CD4-positive, alpha-beta T cell treated with Interleukin-4 for 1 hour (primary cell): ENCODE data around the gene DTNBP1.

Source experiments
- DNase-seq, 2 donors: peaks; one replicate each; pipeline ENCODE4 v3.0.0-alpha.2; 2020 to 2022

Gene DTNBP1

GRCh38 chr6:15500078-15500740 lies 162.6 kb downstream of the DTNBP1 start:
- DNase-seq: no peak

- no peak for DNase-seq
Observed at GRCh38 chr6:15499591-15499990, 163.2 kb downstream of the DTNBP1 start.

DNA sequence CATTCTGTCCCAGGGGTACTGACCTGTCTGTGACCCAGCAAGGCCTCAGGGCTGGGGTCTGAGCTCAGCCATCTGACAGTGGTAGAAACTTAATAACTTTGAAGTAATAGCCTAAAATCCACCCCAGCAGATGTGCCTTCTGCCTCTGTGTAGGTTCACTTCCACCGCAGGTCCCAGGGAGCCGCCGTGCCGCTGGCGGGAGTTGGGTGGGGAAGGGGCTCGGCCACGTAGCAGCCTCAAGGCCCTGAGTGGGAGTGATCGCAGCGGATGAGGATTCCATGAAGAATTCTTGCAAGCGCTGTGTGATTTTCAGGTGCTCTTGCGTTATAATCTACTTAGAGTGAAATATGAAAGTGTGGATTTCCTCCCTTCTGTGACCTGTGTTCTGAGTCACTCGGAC lies 163.7 kb downstream of the DTNBP1 start:
- DNase-seq: no peak

GRCh38 chr6:15498640-15499039 lies 164.2 kb downstream of the DTNBP1 start:
- no peak for DNase-seq

DNA sequence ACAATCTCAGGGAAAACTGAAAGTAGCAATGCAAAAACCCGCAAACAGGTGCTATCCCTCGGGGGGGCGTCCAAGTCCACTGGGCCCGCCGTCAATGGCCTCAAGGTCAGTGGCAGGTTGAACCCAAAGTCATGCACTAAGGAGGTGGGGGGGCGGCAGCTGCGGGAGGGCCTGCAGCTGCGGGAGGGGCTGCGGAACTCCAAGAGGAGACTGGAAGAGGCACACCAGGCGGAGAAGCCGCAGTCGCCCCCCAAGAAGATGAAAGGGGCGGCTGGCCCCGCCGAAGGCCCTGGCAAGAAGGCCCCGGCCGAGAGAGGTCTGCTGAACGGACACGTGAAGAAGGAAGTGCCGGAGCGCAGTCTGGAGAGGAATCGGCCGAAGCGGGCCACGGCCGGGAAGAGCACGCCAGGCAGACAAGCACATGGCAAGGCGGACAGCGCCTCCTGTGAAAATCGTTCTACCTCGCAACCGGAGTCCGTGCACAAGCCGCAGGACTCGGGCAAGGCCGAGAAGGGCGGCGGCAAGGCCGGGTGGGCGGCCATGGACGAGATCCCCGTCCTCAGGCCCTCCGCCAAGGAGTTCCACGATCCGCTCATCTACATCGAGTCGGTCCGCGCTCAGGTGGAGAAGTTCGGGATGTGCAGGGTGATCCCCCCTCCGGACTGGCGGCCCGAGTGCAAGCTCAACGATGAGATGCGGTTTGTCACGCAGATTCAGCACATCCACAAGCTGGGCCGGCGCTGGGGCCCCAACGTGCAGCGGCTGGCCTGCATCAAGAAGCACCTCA lies 166.3 kb downstream of the DTNBP1 start:
- no peak for DNase-seq

- DNase-seq: no peak
Observed at GRCh38 chr6:15495375-15495901, 167.4 kb downstream of the DTNBP1 start.

DNA sequence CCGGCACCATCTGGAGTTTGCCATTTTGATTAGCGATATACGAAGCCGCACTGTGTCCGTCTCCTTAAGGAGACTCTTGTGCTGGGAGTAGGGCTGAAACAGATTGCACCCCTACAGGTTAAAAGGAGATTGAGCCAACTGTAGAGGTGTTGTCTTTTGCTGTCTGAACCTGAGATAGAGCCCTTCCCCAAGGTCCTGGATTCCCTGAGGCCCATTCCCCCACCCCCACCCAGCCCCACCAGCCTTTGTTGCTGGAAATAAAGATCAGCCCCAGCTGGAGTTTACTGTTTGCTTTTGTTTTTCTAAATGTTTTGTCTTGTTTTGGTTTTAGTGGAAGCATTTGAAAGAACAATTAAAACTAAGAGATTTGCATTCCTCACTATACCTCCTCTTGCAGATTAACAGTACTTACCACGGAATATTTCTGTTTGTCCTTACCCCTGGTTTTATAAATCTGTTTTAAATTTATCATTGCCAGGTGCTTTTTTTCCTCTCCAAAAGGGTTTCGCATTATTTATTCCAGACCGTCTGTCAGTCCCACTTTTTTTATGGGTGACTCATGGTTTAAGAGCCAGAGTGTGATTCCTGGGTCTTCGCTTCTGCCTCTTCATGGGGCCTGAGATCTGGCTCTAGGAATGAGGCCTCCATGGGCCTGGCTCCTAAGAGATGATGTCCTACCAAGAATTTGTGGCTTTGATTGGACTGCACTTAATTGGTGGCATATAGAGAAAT lies 169.2 kb downstream of the DTNBP1 start:
- no peak for DNase-seq

DNA sequence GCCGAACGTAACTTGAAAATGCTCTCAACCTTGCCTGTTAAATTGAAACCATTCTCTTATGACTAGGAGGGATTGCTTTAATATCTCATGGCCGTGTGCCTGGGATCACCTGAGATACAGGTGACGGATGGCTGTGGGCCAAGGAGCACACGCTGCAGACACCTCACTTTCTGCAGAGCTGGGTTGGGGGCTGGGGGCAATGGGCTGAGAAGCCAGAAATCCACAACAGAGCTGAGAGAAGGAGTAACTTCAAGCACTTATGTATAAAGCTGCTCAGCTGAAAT lies 170.9 kb downstream of the DTNBP1 start:
- no peak for DNase-seq

DNA sequence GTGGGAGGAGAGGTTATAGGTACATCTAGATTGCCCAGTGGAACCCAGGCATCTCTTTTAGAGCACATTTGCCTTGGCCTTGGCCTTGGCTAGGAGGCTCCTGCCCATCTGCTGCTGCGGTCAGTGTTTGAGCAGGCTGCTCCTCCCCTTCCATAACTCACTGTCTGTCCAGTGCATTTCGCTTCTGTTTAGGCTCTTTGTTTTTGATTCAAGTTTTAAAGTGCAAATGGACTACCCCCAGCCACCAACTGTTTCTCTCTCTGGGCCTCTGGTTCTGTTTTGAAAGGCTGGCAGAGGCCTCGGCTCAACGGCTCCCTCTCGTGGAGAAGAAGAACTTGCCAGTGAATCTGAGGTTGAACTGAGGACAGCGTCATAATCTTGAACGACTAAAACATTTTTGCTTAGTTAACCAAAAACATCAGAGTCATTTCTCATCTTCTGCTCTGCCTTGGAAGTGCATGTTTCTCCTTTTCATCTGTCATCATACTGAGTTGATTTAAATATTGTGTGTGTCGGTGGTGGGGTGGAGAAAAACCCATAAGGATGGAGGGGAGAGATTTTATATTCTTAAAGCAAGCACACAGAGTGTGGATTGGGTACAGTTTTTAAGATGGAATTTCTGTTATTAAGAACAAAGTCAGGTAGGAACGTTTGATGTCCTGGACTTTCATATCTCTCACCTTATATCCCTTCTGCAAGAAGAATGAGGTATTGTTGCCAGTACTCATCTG lies 171.4 kb downstream of the DTNBP1 start:
- peak; percentile 67 to 74 for DNase-seq

GRCh38 chr6:15490242-15491100 lies 172.4 kb downstream of the DTNBP1 start:
- no peak for DNase-seq

DNA sequence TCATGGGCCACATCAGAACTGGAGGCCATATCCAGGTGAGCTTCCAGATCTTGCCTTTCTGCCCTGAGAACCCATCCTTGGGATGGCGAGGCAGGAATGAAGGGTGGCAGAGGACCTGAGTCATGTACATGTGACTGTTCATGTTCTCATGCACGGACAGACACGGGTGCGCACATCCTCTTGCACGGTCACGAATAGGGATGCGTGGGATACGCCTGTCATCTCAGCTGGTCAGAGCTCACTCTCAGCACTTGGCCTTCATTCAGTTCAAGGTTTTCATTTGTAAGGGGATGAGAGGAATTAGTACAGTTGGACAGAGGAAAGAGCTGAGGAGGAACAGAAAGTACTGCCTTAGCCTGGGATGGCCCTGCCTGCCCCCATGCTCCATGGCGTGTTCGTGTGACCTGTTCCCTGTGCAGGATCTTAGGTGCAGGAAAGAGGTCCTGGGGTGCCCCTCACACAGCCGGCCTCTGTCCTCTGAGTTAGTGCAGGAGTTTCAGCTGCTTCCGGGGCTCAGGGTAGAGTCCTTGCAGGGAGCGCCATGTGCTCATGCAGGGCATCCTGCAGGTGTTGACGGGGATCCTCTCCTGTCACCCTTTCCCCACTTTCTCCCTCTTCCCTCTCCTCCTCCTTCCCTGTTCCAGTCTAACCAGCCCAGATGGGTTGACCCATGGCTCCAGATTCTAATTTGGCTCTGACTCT lies 173.4 kb downstream of the DTNBP1 start:
- DNase-seq: no peak

DNA sequence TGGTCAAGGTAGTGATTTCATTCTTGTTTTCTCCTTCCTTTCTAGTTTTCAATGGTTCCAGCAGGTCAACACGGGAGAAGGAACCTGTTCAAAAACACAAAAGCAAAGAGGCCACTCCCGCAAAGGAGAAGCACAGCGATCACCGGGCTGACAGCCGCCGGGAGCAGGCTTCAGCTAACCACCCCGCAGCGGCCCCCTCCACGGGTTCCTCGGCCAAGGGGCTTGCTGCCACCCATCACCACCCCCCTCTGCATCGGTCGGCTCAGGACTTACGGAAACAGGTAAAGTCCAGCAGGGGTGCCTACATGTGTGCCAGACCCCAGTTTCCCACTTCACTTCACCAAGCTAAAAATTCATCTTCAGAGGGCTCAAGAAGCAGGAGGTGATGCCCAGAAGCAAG lies 175.6 kb downstream of the DTNBP1 start:
- DNase-seq: no peak

GRCh38 chr6:15485936-15486335 lies 176.9 kb downstream of the DTNBP1 start:
- no peak for DNase-seq

GRCh38 chr6:15484821-15485220 lies 178.0 kb downstream of the DTNBP1 start:
- no peak for DNase-seq

GRCh38 chr6:15484140-15484539 lies 178.7 kb downstream of the DTNBP1 start:
- DNase-seq: no peak

GRCh38 chr6:15483060-15483459 lies 179.8 kb downstream of the DTNBP1 start:
- DNase-seq: no peak

DNA sequence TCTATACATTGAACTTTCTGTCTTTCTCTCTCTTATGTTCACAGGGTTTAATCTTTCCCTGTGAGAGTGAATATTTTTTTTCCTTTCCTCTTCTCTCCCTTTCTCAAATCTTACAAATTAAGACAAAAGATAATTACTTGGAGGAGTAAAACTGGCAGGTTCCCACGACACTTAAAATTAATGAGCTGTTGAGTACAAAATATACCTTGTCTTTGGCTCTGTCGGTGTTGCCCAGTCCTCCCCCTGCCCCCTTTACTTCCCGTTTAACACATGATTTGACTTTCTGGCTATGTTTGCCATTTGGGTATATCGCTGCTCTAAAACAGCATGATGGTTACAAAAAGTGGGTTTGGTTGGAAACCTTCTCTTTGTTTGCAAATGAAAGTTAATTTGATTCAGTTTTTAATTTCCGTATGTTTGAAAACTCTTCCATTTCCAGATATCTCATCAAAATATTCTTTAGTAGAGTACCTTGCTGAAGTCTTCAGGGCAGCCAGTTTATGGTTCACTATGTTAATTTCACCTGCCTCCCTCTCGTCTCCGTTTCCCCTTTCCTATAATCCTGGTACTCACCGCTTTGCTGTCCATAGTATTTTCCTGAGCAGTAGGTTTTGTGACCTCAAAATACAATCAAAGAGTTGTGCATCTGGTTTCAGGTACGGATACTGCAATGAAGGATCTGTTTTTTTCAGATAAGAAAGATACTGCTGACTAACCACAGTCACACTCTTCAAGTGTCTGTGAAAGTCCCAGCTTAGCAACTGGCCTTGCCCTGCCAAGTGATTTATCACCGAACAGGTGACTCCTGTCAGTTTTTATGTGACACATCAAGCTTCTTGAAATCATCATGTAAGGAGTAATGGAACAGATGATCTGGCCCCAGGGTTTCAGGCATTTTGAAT lies 181.2 kb downstream of the DTNBP1 start:
- DNase-seq: no peak

DNA sequence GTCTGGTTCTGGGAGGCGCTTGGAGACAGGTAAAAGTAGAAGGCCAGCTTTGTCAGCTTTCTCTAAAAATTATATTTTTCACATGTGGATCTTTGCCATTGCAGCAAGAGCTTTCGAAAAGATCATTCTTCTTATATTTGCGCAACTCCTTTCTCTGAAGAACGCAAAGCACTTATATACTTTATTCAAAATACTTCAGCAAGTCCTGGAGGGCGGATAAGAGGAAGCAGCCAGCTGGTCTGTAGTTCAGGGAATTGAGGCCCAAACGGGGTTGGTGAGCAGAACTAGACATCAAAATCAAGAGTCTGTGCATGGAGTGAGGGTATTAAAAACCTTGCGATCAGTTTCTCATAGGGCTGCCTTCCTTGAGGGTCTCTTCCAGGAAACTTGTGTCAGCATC lies 182.3 kb downstream of the DTNBP1 start:
- no peak for DNase-seq

GRCh38 chr6:15479761-15480160 lies 183.1 kb downstream of the DTNBP1 start:
- DNase-seq: no peak

GRCh38 chr6:15477746-15478145 lies 185.1 kb downstream of the DTNBP1 start:
- no peak for DNase-seq
